ENCODE measurements around the gene ABI3.
"Not testable (repeated sequence)": the region's sequence is repeated elsewhere in the genome, so short reads cannot be mapped to it uniquely, and the experiment has no call there.

ABI3 gene

GRCh38 chr17:49258394-49258793 is 47.9 kb downstream of the ABI3 start:
- no peak for DNase-seq

GRCh38 chr17:49259663-49260010 is 49.1 kb downstream of the ABI3 start:
- DNase-seq: peak in 1 of 2 donors; percentile 3

- DNase-seq: peak; percentile 45
Observed at GRCh38 chr17:49260011-49260816, 49.7 kb downstream of the ABI3 start.

- DNase-seq: no peak
Observed at GRCh38 chr17:49260817-49261291, 50.3 kb downstream of the ABI3 start.

GRCh38 chr17:49261540-49261939 is 51.0 kb downstream of the ABI3 start:
- not testable (repeated sequence) for DNase-seq

GRCh38 chr17:49266233-49266632 is 55.7 kb downstream of the ABI3 start:
- DNase-seq: no peak

- no peak for DNase-seq
Observed at GRCh38 chr17:49267912-49268311, 57.4 kb downstream of the ABI3 start.

GRCh38 chr17:49269356-49269755 is 58.8 kb downstream of the ABI3 start:
- no peak for DNase-seq

All from stimulated activated CD4-positive, alpha-beta T cell treated with anti-CD3 and anti-CD28 coated beads, Interleukin-2, amount 100 ng/mL, for 48 hours (primary cell).